AG04449 (cell line): ENCODE results near the gene SORCS1.

Source experiments
- CTCF ChIA-PET: fragments of 350-600 bp; formaldehyde crosslinking; extraction: SDS; loops from one replicate; lab custom pipeline; 2021; ENCODE audit warnings: antibody characterized with exemption; lab: Yijun Ruan, JAX
- POLR2A ChIA-PET: fragments of 400-600, 350-600 bp; formaldehyde crosslinking; extraction: SDS; loops from one replicate; lab custom pipeline; 2020; ENCODE audit warnings: antibody characterized with exemption, inconsistent platforms; lab: Yijun Ruan, JAX
- DNase-seq: peaks from one replicate; pipeline ENCODE4 v3.0.0-alpha.2; 2010; ENCODE audit warnings: low read depth, low spot score
- H3K4me3 ChIP-seq: 2 replicates; pipeline ENCODE4 v1.5.1; 2011; ENCODE audit warnings: low read depth, mild to moderate bottlenecking, control low read depth, low read length
- CTCF ChIP-seq: IDR thresholded peaks from one replicate; pipeline ENCODE4 v1.5.1; 2011; ENCODE audit warnings: mild to moderate bottlenecking, moderate library complexity, low read length, control low read depth, inconsistent platforms; ENCODE audit not compliant: insufficient read depth; ENCODE audit errors: missing control alignments

Gene SORCS1

GRCh38 chr10:107103174-107104025 is 61.1 kb downstream of the SORCS1 start:
- CTCF ChIA-PET, result no interaction called here
- no peak for TF ChIP-seq CTCF
- POLR2A ChIA-PET, result no interaction called here
- H3K4me3 ChIP-seq, result no peak overlapping the region
- DNase-seq, result no peak

- no peak for TF ChIP-seq CTCF
- H3K4me3 ChIP-seq, result no peak overlapping the region
- CTCF ChIA-PET, result no interaction called here
- POLR2A ChIA-PET, result interaction anchor here (0.7 kb wide), 1 partner anchor 384 kb away, joined by 3 read pairs; no protein-coding TSS in a partner anchor
- no peak for DNase-seq
Observed at GRCh38 chr10:107098326-107098725, 66.2 kb downstream of the SORCS1 start.

- no peak for DNase-seq
- POLR2A ChIA-PET, result no interaction called here
- CTCF ChIA-PET, result no interaction called here
- no peak for TF ChIP-seq CTCF
- H3K4me3 ChIP-seq, result no peak overlapping the region
Observed at GRCh38 chr10:107094824-107095522, 69.5 kb downstream of the SORCS1 start.

GRCh38 chr10:107092321-107092720 is 72.2 kb downstream of the SORCS1 start:
- CTCF ChIA-PET, result no interaction called here
- POLR2A ChIA-PET, result no interaction called here
- no peak overlapping the region for H3K4me3 ChIP-seq
- no peak for DNase-seq
- no peak for TF ChIP-seq CTCF

- no peak for DNase-seq
- no peak overlapping the region for H3K4me3 ChIP-seq
- CTCF ChIA-PET, result no interaction called here
- POLR2A ChIA-PET, result no interaction called here
- TF ChIP-seq CTCF, result no peak
Observed at GRCh38 chr10:107091126-107091525, 73.4 kb downstream of the SORCS1 start.
